ENCODE results near the gene MOSMO.
"Not testable (repeated sequence)": the region's sequence is repeated elsewhere in the genome, so short reads cannot be mapped to it uniquely, and the experiment has no call there.

Gene MOSMO

DNA sequence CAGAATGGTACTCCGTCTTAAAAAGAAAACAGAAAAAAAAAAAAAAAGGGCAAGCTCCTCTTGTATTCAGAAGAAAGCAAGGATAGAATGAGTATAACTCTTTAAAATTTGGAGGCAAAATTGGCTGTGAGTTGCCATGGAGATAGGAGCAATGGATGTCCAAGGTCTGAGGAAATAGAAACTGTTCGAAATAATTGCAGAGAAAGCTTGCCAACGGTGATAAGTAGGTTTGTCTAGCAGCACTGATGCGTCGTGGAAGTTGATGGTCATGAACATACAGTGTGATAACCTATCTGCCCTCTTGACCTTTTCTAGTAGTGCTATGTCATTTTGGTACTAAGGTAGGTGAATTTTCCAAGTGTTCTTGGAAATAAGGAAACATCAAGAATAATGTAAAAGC lies 3.0 kb downstream of the MOSMO start:
- no peak for ATAC-seq (replicated peaks)
- peaks cover 45 to 83% of the 10 kb centered on the region in 2 donors for H3K4me1 Mint-ChIP-seq
- DNase-seq: no peak
- H3K27me3 Mint-ChIP-seq: no peaks in the 10 kb centered on the region
- H3K27ac Mint-ChIP-seq: no peak overlapping the region
- peaks cover 5 to 13% of the 10 kb centered on the region in 2 donors for H3K36me3 Mint-ChIP-seq
- no peak overlapping the region for H3K4me3 Mint-ChIP-seq
- no peaks in the 10 kb centered on the region for H3K9me3 Mint-ChIP-seq

DNA sequence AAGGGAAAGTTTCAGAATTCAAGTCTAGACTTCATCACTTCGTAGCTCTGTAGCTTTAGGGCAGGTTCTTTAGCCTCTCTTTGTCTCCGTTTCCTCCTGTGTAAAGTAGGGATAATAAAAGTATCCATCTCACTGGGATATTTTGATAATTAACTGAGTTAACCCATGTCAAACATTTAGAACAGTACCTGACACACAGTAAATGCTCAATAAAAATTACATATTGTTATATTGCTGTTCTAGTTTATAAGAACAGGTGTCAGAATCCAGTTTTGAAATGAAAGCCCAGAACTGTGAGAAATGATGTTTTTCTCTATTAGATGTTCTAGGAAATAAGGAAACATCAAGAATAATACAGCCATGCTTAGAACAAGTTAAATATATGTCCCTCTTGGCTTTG lies 4.3 kb downstream of the MOSMO start:
- ATAC-seq (replicated peaks) (no peak), DNase-seq (no peak)
- Mint-ChIP-seq H3K4me3 (no peak overlapping the region), H3K4me1 (peaks cover 43 to 89% of the 10 kb centered on the region in 2 donors), H3K36me3 (peaks cover 5 to 13% of the 10 kb centered on the region in 2 donors), H3K27ac (no peak overlapping the region), H3K27me3 (no peaks in the 10 kb centered on the region), H3K9me3 (no peaks in the 10 kb centered on the region)

DNA sequence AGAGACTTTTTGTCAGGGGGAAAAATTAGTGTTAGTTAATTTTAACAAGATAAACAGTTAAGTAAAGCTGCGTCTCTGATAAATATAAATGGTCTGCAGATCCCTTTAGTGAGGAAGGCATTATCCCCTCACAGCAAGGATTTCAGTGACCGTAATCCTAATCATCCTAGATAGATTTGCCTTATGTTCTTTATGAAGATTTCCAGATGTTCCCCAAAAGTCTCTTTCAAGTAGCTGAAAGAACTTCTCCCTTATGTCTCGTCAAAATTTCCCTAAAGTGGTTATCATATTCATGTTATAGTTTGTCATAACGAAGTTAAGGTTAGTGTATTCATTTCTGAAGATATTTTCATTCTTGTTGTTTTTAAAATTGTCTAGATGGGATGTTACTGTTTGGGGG lies 5.6 kb downstream of the MOSMO start:
- no peak for DNase-seq
- Mint-ChIP-seq H3K36me3 (peaks cover 4 to 13% of the 10 kb centered on the region in 2 donors), H3K9me3 (no peaks in the 10 kb centered on the region), H3K27me3 (no peaks in the 10 kb centered on the region), H3K27ac (no peak overlapping the region), H3K4me3 (peak overlapping the region in 1 of 2 donors; percentile 22), H3K4me1 (peaks cover 40 to 93% of the 10 kb centered on the region in 2 donors)
- ATAC-seq (replicated peaks): no peak

DNA sequence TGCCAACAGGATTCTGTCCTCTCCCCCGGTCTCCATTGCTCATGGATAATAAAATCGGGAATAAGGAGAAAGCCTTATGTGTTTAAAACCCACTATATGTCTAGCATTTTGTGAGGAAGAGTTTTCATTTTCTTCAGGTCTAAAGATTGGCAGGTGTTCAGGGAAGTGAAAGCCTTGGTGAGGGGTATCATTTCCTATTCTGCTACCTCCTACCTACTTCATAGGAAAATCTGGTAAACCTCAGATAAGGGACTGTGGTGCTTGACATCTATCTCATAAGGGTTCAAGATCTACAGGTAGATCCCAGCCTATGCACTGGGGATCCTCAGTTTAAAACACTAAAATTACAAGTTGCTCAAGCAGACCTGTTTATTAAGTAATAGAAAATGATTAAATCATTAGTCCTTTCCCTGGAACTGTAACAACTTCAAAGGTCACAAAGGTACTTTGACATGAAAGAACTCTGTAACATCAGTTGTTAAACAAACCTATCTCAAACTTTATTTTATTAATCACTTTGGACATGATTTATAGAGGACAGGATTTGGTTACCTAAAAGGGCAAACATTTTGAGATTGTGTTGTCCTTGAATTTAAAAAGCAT lies 6.5 kb downstream of the MOSMO start:
- ATAC-seq (replicated peaks) (peak; percentile 99), DNase-seq (no peak)
- Mint-ChIP-seq H3K9me3 (no peaks in the 10 kb centered on the region), H3K36me3 (peaks cover 4 to 13% of the 10 kb centered on the region in 2 donors), H3K4me1 (peaks cover 39 to 93% of the 10 kb centered on the region in 2 donors), H3K27me3 (no peaks in the 10 kb centered on the region), H3K27ac (no peak overlapping the region), H3K4me3 (peak overlapping the region in 1 of 2 donors; percentile 51)

DNA sequence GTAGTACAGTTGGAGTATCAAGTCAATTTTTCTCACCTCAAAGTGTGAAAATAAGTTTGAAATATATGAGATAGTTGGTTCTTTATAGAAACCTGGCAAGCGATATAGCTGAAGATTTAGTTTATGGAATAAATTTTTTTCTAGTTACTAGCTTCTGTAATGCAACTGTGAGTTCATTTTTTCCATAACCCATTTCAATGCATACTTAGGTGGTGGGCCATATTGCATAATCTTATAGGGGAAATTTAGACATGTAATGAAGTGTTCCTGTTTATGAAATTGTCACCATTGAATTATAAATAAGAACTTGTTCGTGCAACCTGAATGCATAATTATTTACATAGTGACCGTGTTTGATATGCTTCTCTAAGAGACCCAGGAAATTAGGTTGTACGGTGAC lies 9.0 kb downstream of the MOSMO start:
- DNase-seq (no peak), ATAC-seq (replicated peaks) (no peak)
- no peak overlapping the region for H3K4me3 Mint-ChIP-seq
- peaks cover 29 to 74% of the 10 kb centered on the region in 2 donors for H3K4me1 Mint-ChIP-seq
- peaks cover 0 to 2% of the 10 kb centered on the region in 2 donors for H3K36me3 Mint-ChIP-seq
- no peak overlapping the region for H3K27ac Mint-ChIP-seq
- H3K27me3 Mint-ChIP-seq: no peaks in the 10 kb centered on the region
- no peaks in the 10 kb centered on the region for H3K9me3 Mint-ChIP-seq

DNA sequence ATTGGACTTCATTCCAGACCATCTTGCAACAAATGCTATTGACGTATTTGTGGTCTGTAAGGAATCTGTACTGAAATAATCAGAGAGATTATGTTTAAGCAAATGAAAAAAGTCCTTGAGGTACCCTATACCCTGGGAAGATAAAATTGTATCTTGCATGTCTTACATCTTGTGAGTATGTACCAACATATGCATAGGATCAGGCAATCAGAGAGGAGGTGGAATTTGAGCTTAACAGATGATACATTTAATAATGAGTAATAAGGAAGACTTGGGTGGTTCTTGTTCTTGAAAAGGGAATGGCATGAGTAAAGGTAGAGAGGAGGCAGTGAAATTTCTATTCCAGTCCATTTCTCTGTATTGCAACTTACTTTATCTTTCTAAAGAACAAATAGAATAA lies 10.6 kb downstream of the MOSMO start:
- no peak for DNase-seq
- Mint-ChIP-seq H3K4me3 (no peak overlapping the region), H3K9me3 (no peaks in the 10 kb centered on the region), H3K27ac (no peak overlapping the region), H3K27me3 (no peaks in the 10 kb centered on the region), H3K4me1 (peaks cover 27 to 62% of the 10 kb centered on the region in 2 donors), H3K36me3 (peaks cover 0 to 2% of the 10 kb centered on the region in 2 donors)
- ATAC-seq (replicated peaks): no peak

DNA sequence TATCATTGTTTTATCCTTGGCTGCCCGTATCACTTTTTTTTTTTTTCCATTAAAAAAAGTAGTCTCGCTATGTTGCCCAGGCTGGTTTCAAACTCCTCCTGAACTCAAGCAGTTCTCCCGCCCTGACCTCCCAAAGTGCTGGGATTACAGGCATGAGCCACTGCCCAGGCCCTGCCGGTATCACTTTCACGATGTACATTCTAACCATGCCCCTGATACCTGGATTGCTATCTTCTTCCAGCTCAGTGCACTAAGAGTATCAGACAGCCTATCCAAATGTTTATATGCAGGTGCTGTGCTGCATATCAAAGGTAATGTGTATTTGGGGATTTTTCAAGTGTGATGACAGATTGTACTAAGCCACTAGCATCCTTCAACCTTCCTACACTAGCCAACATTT lies 14.2 kb downstream of the MOSMO start:
- Mint-ChIP-seq H3K9me3 (no peaks in the 10 kb centered on the region), H3K36me3 (peaks cover 2 to 6% of the 10 kb centered on the region in 2 donors), H3K4me1 (peaks cover 21 to 43% of the 10 kb centered on the region in 2 donors), H3K27ac (no peak overlapping the region), H3K4me3 (no peak overlapping the region), H3K27me3 (no peaks in the 10 kb centered on the region)
- ATAC-seq (replicated peaks) (no peak), DNase-seq (no peak)

DNA sequence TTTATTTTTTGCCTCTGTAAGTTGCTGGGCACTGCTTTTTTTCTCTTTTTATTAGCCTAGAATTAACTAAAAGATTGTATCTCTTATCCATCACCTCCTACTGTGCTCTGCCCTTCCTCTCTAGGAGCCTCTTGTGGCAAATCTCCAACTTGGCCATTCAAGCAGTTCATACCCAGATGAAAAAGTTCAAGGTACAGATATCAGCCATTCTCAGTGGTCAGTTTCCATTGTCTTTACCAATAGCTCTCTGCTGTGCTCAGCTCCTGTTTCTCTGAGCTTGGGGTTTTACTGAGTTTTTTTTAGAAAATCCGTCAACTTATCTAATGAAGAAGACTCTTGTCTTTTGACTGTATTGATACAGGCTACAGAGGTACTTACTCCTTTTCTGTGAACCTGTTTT lies 15.6 kb downstream of the MOSMO start:
- ATAC-seq (replicated peaks) (peak in 1 of 2 donors; percentile 23), DNase-seq (no peak)
- peaks cover 2 to 7% of the 10 kb centered on the region in 2 donors for H3K36me3 Mint-ChIP-seq
- peaks cover 28 to 44% of the 10 kb centered on the region in 2 donors for H3K4me1 Mint-ChIP-seq
- no peaks in the 10 kb centered on the region for H3K9me3 Mint-ChIP-seq
- no peak overlapping the region for H3K4me3 Mint-ChIP-seq
- H3K27ac Mint-ChIP-seq: no peak overlapping the region
- no peaks in the 10 kb centered on the region for H3K27me3 Mint-ChIP-seq

DNA sequence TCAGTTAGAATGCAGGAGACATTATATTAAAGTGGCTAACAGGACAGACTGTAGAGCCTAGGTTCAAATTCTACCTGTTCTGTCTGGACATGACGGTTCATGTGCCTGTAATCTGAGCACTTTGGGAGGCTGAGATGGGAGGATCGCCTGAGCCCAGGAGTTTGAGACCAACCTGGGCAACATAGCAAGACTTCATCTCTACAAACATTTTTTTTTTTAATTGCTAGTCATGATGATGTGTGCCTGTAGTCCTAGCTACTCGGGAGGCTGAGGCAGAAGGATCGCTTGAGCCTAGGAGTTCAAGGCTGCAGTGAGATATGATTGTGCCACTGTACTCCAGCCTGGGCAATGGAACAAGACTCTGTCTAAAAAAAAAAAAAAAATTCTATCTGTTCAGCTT lies 16.9 kb downstream of the MOSMO start:
- not testable (repeated sequence) for H3K4me3 Mint-ChIP-seq; H3K27ac Mint-ChIP-seq; H3K27me3 Mint-ChIP-seq; ATAC-seq (replicated peaks); H3K9me3 Mint-ChIP-seq; DNase-seq
- H3K4me1 Mint-ChIP-seq: peaks cover 26 to 39% of the 10 kb centered on the region in 2 donors
- H3K36me3 Mint-ChIP-seq: peaks cover 0 to 12% of the 10 kb centered on the region in 2 donors

DNA sequence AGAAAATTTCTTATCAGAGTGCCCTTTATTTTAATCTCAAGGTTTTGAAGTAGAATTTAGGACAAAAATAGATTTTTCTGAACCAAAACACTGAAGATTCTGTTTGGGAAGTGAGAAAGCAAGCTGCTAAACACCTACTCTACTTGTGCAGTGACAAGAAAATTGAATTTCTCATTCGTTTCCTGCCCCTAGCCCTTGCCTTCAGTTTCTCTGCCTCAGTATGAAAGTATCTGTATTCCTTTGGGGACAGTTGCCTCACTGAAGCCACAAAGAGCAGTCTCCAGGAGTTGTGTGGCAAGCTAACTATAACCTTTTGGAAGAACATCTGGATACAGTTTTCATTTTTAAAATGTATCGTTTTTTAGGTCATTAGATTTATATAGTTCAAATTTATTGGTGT lies 19.7 kb downstream of the MOSMO start:
- peak overlapping the region; percentile 56 for H3K27ac Mint-ChIP-seq

DNA sequence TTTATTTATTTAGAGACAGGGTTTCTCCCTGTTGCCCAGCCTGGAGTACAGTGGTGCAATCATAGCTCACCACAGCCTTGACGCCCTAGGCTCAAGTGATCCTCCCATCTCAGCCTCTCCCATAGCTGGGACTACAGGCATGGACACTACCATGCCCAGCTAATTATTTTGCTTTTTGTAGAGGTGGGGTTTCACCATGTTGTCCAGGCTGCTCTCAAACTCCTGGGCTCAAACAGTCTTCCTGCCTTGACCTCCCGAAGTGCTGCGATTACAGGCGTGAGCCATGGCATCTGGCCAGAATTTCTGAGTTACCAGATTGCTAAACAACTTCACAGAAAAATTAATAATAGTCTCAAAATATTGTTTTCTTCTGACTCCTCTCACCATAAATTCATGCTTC lies 21.7 kb downstream of the MOSMO start:
- Mint-ChIP-seq H3K36me3 (peaks cover 21 to 35% of the 10 kb centered on the region in 2 donors), H3K27me3 (no peaks in the 10 kb centered on the region), H3K27ac (no peak overlapping the region), H3K4me3 (no peak overlapping the region), H3K9me3 (peaks cover 0 to 4% of the 10 kb centered on the region in 2 donors), H3K4me1 (peaks cover 27 to 53% of the 10 kb centered on the region in 2 donors)
- ATAC-seq (replicated peaks) (no peak), DNase-seq (no peak)

More for the DNA sequence above, 19.7 kb downstream of the MOSMO start:
- DNase-seq: no peak
- Mint-ChIP-seq H3K36me3 (peaks cover 13 to 35% of the 10 kb centered on the region in 2 donors), H3K9me3 (peaks cover 0 to 4% of the 10 kb centered on the region in 2 donors), H3K4me3 (peak overlapping the region; percentile 6 to 46), H3K27me3 (no peaks in the 10 kb centered on the region), H3K4me1 (peaks cover 24 to 52% of the 10 kb centered on the region in 2 donors)
- peak; percentile 54 to 72 for ATAC-seq (replicated peaks)

DNA sequence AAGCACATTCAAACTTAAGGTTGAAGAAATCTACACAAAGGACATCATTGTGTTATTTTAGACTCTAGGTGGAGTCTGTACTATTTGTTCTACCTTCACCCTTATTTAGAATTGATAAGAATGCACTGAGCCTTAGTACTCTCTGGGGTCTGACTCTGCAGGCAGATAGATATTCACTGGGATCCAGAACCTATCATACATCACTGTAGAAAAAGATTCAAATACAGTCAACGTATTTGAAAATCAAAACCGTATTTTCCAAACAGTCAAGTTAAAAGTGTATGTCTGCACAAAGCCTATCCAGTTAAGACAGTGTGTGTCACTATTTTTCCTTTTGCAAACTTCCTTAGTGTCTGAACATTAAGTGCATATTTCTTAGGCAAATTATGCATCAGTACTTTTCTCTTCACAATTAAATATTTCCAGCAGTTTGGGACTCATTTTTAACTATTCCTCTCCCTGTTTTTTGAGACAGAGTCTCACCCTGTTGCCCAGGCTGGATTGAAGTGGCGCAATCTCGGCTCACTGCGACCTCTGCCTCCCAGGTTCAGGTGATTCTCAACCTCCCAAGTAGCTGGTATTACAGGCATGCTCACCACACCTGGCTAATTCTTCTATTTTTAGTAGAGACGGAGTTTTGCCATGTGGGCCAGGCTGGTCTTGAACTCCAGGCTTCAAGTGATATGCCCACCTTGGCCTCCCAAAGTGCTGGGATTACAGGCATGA lies 22.3 kb downstream of the MOSMO start:
- Mint-ChIP-seq H3K27ac (peak overlapping the region; percentile 32), H3K9me3 (peaks cover 0 to 4% of the 10 kb centered on the region in 2 donors), H3K36me3 (peaks cover 21 to 35% of the 10 kb centered on the region in 2 donors), H3K4me3 (no peak overlapping the region), H3K27me3 (no peaks in the 10 kb centered on the region), H3K4me1 (peaks cover 32 to 59% of the 10 kb centered on the region in 2 donors)
- ATAC-seq (replicated peaks) (no peak), DNase-seq (no peak)

DNA sequence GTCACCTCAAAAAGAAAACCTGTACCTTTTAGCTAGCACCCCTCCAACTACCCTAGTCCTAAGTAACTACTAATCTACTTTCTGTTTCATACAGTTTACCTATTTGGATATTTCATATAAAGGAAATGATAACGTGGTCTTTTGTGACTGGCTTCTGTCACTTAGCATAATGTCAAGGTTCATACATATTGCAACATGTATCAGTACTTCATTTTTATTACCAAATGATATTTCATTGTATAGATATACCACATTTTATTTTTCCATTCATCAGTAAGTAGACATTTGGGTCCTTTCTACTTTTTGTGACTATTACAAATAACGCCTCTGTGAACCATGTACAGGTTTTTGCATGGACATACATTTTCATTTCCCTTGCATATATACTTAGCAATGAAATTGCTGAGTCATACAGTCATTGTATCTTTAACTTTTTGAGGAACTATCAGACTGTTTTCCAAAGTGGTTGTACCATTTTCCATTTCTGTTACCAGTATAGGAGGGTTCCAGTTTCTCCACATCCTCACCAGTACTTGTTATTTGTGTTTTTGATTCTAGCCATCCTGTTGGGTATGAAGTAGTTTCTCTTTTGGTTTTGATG lies 23.7 kb downstream of the MOSMO start:
- H3K4me1 Mint-ChIP-seq: peaks cover 31 to 56% of the 10 kb centered on the region in 2 donors
- H3K27ac Mint-ChIP-seq: peak overlapping the region; percentile 43
- ATAC-seq (replicated peaks) (no peak), DNase-seq (no peak)
- H3K4me3 Mint-ChIP-seq: no peak overlapping the region
- peaks cover 21 to 34% of the 10 kb centered on the region in 2 donors for H3K36me3 Mint-ChIP-seq
- peaks cover 0 to 4% of the 10 kb centered on the region in 2 donors for H3K9me3 Mint-ChIP-seq
- no peaks in the 10 kb centered on the region for H3K27me3 Mint-ChIP-seq

DNA sequence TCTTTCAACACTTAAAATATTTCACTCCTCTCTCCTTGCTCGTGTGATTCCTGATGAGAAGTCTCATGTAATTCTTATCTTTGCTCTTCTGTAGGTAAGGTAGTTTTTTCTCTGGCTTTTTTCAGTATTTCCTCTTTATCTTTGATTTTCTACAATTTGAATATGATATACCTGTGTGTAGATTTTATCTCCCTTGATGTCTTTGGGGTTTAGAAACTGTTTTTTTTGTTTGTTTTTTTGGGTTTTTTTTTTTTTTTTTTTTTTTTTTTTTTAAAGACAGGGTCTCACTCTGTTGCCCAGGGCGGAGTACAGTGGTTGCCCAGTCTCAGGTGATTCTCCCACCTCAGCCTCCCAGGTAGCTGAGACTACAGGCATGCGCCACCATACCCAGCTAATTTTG lies 26.6 kb downstream of the MOSMO start:
- H3K9me3 Mint-ChIP-seq: peaks cover 0 to 4% of the 10 kb centered on the region in 2 donors
- ATAC-seq (replicated peaks): peak in 1 of 2 donors; percentile 18
- H3K27me3 Mint-ChIP-seq: no peaks in the 10 kb centered on the region
- H3K4me3 Mint-ChIP-seq: peak overlapping the region in 1 of 2 donors; percentile 42
- peaks cover 26 to 33% of the 10 kb centered on the region in 2 donors for H3K4me1 Mint-ChIP-seq
- H3K36me3 Mint-ChIP-seq: peaks cover 29 to 40% of the 10 kb centered on the region in 2 donors
- DNase-seq: no peak
- peak overlapping the region; percentile 57 for H3K27ac Mint-ChIP-seq
